Kidney glomerular epithelial cell (primary cell): Measurements from ENCODE around the gene XIRP2.
"Not testable (repeated sequence)": the region's sequence is repeated elsewhere in the genome, so short reads cannot be mapped to it uniquely, and the experiment has no call there.

ENCODE experiments used
- DNase-seq: peaks from one replicate; lab custom pipeline; 2025; lab: John Stamatoyannopoulos, UW

The XIRP2 gene

GRCh38 chr2:167196461-167197252, 308.4 kb downstream of the XIRP2 start:
- no peak for DNase-seq

GRCh38 chr2:167198009-167198408, 309.7 kb downstream of the XIRP2 start:
- no peak for DNase-seq

- DNase-seq = no peak
Measured at GRCh38 chr2:167198576-167198975, 310.3 kb downstream of the XIRP2 start.

GRCh38 chr2:167200019-167200418, 311.7 kb downstream of the XIRP2 start:
- DNase-seq = no peak

GRCh38 chr2:167209784-167210183, 321.5 kb downstream of the XIRP2 start:
- no peak for DNase-seq

- DNase-seq = peak; percentile 58
Measured at GRCh38 chr2:167212014-167212648, 323.9 kb downstream of the XIRP2 start.

- DNase-seq = no peak
Measured at GRCh38 chr2:167215595-167215994, 327.3 kb downstream of the XIRP2 start.

- no peak for DNase-seq
Measured at GRCh38 chr2:167237478-167237877, 349.2 kb downstream of the XIRP2 start.

- DNase-seq = no peak
Measured at GRCh38 chr2:167240671-167241070, 352.4 kb downstream of the XIRP2 start.

GRCh38 chr2:167249197-167249596, 360.9 kb downstream of the XIRP2 start:
- DNase-seq = no peak

- peak; percentile 79 for DNase-seq
Measured at GRCh38 chr2:167253025-167253424, 364.7 kb downstream of the XIRP2 start.

- no peak for DNase-seq
Measured at GRCh38 chr2:167254721-167255120, 366.4 kb downstream of the XIRP2 start.

- DNase-seq = no peak
Measured at GRCh38 chr2:167258712-167259111, 370.4 kb downstream of the XIRP2 start.

- peak; percentile 24 for DNase-seq
Measured at GRCh38 chr2:167264380-167264779, 376.1 kb downstream of the XIRP2 start.

- no peak for DNase-seq
Measured at GRCh38 chr2:167265004-167265403, 376.7 kb downstream of the XIRP2 start.

GRCh38 chr2:167265722-167266121, 377.4 kb downstream of the XIRP2 start:
- no peak for DNase-seq

- not testable (repeated sequence) for DNase-seq
Measured at GRCh38 chr2:167268245-167268644, 380.0 kb downstream of the XIRP2 start.

- DNase-seq = no peak
Measured at GRCh38 chr2:167271932-167272331, 383.7 kb downstream of the XIRP2 start.

- no peak for DNase-seq
Measured at GRCh38 chr2:167275046-167275445, 386.8 kb downstream of the XIRP2 start.

- no peak for DNase-seq
Measured at GRCh38 chr2:167279810-167280209, 391.5 kb downstream of the XIRP2 start.

GRCh38 chr2:167287212-167287611, 398.9 kb downstream of the XIRP2 start:
- no peak for DNase-seq

- no peak for DNase-seq
Measured at GRCh38 chr2:167289651-167290410, 401.6 kb downstream of the XIRP2 start.
